HG02642 (cell line): Measurements from ENCODE around the gene AMIGO2.

ENCODE experiments used
- ATAC-seq: cut with Tn5 transposase; IDR thresholded peaks from one replicate; pipeline ENCODE4 v1.9.1; 2021; ENCODE audit warnings: mild to moderate bottlenecking; ENCODE audit not compliant: unreplicated experiment, poor library complexity

The AMIGO2 gene

DNA sequence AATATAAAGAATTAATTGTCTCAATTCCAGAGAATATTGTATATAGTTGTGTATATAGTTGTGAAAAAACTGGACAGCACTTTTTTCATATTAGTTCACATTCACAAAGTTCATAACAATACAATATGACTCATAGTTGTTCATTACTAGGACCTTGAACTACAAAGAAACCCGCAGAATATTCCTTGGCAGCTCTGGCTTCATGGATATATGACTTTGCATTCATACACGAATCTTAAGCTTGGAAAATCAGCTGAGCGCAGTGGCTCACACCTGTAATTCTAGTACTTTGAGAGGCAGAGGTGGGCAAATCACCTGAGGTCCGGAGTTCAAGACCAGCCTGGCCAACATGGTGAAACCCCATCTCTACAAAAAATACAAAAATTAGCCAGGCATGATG, 38.4 kb downstream of the AMIGO2 start:
- ATAC-seq, result no peak

DNA sequence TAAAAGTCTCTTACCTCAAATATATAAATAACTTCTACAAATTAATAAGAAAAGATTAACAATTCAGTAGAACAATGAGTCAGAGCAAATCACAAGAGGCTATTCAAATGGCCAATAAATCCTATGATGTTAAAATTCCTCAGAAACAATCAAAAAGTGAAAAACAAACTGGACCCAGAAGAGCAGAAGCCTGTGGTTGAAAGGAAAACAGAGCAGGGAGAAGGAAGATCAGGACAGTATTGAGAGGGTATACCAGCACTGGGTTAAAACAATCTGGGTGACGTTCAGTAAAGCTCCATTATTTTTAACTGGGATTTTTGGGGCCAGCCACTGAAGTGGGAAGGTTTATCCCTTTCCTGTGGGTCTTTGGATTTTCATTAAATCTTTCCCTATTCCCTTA, 40.0 kb downstream of the AMIGO2 start:
- no peak for ATAC-seq

DNA sequence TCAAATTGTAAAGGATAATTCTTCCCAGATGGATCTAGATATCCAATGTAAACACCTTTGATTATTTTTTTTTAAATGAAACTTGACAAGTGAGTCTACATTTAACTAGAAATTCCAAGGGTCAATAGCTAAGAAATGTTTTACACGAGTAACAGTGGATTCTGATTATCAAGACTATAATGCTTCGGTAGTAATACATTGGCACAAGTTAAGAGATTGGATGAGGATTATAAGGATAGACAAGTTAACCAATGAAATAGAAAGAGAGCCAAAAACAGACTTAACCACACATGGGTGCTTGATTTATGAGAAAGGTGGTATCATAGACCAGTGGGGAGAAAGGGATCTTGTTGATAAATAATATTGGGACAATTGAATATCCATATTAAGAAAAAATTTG, 40.7 kb downstream of the AMIGO2 start:
- no peak for ATAC-seq

DNA sequence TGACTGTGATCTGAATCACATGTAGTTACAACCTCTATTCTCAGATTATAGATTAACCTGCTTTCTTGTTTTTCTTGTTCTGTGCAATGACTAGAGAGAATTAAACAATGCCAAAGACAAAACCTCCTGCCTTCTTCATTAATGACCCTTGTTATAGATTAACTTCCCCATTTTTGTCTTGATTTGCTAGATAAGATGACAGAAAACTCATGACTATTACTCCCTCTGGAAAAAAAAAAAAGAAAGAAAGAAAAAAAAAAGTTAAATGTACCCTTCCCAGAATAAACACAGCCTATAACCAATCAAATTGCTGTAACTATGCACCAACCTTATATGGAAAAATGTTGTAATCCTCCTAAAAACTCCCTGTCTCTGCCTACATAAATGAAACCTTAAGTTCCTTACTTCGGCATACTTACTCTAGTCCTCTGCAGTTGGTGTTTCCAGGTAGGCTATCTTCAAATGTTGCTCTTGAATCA, 41.5 kb downstream of the AMIGO2 start:
- ATAC-seq, result no peak

DNA sequence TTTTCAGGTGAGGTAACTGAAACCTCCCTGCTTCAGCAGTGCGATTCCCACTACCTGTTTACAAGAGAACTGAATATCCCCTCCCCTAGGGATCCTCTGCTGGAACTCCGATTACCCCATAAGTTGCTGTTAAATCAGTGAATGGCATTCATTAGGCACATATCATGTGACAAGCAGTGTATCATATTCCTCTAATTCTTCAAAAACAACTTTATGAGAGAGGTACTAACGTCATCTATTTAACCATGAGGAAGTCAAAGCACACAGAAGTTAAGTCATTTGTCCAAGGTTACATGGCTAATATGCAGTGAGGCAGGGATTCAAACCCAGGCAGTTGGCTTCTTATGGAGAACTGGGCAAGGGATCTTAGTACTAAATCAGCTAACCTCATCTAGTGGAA, 44.3 kb downstream of the AMIGO2 start:
- no peak for ATAC-seq

DNA sequence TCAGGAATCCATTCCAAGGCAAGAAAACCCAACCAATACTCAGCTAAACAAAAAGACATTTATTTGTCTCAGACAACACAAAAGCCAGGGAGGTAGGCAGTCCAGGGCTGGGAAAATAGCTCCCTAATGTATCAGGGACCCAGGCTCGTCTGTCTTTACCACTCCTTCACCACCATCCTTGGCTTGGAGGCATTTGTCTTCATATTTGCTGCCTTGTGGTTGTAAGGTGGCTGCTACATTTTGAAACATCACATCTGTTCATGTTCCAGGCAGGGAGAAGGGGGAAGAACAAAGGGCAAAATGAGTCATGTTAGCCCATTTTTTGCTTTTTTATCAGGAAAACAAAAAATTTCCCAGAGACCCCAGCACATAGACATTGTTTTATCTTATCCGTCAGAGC, 45.1 kb downstream of the AMIGO2 start:
- ATAC-seq, result no peak

DNA sequence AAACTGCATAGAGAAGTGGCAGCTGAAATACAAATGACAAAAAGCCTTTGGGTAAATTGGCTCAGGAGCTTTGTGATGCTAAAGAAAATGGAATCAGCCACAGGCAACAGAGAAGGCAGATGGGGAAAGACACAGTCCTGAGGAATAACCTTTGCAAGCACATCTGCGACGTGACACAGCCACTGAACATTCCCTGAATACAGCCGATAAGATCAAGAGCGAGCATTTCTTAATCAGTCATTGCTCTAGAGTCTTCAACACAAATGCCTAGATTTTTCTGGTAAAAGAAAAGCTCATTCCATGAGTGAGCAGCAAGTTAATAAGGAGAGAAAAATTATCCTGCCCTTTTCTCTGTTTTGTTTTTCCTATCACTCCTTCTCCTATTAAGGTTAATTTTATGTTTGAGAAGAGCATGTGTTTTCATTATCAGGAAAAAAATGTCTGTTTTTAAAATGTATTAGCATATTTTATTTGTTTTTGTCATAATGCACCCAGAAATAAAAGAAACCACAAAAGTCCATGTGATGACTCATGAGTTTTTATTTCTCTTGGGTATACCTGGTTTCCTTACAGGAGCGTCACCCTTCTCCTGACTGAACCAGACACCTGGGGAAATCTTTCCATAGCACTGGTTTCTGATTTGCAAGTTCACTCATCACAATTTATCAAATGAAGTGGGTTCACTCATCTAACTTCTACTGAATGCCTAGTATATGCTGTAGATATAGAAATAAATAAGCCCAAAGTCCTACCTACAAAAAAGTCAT, 45.8 kb downstream of the AMIGO2 start:
- no peak for ATAC-seq

DNA sequence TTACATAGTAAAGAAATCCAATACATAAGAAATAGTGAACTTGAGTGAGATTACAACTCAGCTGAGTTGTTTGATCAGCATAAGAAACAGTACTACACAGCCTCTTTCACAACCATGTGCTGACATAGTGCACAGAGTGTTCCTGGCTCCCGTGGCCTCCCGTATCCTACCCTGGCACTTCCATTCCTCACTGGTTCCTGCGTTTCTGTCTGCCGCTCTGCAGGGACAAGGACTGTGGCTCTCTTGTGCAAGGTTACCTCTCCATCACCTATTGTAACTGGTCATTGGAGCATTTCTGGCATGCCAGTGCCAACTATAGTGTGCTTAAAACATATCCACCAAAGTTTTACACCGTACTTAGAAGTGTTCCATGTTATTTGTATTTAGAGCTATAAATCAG, 46.7 kb downstream of the AMIGO2 start:
- no peak for ATAC-seq

DNA sequence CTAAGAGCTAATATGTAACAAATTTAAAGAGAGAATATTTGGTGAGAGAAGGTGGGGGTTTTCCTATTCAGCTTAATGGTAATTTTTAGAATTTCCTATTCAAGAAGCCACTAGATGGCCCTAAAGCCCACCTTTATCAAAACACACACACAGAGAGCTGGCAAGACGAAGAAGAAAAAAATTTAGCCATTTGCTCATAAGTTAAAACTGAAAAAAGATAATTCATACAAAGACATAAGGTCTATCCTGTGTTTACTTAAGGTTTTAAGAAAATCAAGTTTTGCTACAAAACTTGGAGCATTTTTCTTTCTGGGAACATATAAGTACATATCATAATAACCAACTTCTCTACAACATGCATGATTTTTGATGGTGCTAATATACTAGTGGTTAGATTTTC, 47.1 kb downstream of the AMIGO2 start:
- no peak for ATAC-seq

DNA sequence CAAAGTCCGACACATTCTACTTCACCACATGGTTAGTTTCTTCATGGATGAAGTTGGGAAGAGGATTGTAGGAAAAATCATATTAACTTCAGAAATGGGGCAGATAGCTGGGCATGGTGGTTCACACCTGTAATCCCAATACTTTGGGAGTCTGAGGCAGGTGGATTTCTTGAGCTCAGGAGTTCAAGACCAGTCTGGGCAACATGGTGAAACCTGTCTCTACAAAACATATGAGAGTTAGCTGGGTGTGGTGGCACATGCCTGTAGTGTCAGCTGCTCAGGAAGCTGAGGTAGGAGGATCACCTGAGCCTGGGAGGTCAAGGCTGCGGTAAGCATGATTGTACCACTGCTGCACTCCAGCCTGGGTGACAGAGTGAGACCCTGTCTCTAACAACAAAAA, 49.9 kb downstream of the AMIGO2 start:
- no peak for ATAC-seq

DNA sequence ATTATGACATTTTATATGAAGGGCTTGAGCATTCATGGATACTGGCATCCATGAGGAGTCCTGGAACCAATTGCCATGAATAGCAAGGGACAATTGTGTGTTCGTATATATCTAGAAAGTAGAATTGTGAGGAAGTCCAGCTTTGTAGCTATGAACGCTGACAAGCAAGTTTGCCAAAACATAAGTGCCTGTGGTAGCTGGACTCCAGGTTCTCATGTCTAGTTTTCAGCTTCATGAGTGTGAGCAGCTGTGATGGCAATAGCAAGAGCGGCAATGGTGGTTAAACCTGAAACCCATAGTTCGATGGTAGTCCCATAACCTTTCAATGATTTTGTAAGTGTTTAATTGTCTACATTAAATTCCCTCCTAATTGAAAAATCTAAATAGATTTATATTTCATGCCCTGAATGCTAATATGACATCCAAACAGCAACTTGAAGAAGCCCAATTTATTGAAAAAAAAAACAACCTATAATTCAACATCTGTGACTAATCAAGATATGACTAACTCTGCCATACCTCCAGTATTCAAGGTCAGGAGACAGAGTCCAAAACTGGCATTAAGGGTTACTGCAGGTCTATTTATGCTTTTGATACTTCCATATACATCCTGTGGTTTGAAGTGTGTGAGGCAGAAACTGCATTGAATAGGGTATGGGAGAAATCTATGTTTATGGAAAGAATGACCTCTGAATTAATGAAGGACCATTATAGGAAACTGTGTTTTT, 50.6 kb downstream of the AMIGO2 start:
- no peak for ATAC-seq

DNA sequence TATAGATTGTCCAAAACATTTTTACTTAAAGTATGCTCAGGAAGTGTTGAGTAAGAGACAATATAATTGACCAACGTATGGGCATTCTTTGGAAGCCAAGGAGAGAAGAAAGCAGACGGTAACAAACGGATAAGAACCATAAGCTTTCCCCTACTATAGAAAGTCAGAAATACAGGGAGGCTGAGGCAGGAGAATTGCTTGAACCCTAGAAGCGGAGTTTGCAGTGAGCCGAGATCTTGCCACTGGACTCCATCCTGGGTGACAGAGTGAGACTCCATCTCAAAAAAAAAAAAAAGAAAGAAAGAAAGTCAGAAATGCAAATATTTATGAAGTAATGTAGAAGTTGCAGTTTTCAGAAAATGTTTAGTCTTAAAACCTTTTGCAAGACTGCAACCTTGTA, 51.6 kb downstream of the AMIGO2 start:
- no peak for ATAC-seq
